HT-29 (cell line): ENCODE measurements around the gene ZNF563. TPM values are rescaled to one million over a fixed set of nuclear protein-coding genes. Genes with fewer than 3 reads are reported as not detected.

Source experiments
- DNase-seq: peaks from one replicate; pipeline ENCODE4 v3.0.0-alpha.2; 2015; ENCODE audit warnings: low spot score
- small RNA-seq: library from RNA; depleted of rRNA; stranded (forward); fragments of <200 nt; gene quantifications from one replicate; pipeline ENCODE3, GENCODE V24; 2014
- total RNA-seq: library from RNA; depleted of rRNA; stranded (reverse); fragments of >200 nt; shearing (Covaris generic); gene quantifications from 2 replicates; pipeline ENCODE4 v1.2.3, GENCODE V29; 2014; rRNA removed

ZNF563 gene
- total RNA-seq, 1 experiment from 2014 or later: 0.25 TPM

- DNase-seq: peak; percentile 95
These were observed 38.9 kb downstream of the ZNF563 start, which contains the start of gene ZNF44 for GRCh38 chr19:12294249-12295158. ZNF44 (minus strand) TSS chr19:12294883; CDS start chr19:12294694, 189 bp downstream.

GRCh38 chr19:12293777-12294248 lies 39.6 kb downstream of the ZNF563 start:
- peak; percentile 87 for DNase-seq

DNA sequence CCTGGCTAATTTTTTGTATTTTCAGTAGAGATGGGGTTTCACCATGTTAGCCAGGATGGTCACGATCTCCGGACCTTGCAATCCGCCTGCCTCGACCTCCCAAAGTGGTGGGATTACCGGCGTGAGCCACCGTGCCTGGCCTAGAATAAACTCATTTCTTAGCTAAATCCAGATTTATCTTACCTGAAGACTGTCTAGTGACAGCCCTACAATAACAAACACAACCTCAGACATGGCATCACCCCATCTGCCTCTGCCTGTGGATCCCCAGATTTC lies 43.7 kb downstream of the ZNF563 start:
- DNase-seq: no peak

DNA sequence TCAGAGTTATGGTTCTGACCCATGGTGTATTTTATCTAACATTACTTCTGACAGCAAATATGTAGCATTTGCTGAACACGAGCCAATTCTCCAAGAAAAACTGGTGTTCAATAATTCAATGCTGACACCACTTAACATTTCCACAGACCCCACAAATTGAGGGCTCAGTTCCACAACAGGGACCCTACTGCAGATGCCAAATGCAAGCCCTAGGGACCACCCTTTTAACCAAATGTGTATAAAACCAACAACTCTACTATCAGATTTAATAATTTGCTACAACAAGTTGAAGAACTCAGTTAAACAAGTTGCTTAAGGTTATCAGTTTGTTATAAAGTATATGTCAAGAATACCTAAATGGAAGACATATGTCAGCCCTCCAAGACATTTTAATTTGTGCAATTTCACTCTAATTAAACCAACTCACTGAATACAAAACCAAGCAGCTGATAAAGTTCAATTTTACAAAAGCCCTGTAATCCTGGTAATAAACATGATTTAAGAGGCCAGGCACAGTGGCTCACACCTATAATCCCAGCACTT lies 45.4 kb downstream of the ZNF563 start:
- no peak for DNase-seq

DNA sequence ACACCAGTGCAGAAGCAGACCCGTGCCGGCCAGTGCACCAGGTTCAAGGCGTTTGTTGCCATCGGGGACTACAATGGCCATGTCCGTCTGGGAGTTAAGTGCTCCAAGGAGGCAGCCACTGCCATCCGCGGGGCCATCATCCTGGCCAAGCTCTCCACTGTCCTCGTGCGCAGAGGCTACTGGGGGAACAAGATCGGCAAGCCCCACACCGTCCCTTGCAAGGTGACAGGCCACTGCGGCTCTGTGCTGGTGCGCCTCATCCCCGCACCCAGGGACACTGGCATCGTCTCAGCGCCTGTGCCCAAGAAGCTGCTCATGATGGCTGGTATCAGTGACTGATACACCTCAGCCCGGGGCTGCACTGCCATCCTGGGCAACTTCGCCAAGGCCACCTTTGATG lies 48.8 kb downstream of the ZNF563 start:
- no peak for DNase-seq

DNA sequence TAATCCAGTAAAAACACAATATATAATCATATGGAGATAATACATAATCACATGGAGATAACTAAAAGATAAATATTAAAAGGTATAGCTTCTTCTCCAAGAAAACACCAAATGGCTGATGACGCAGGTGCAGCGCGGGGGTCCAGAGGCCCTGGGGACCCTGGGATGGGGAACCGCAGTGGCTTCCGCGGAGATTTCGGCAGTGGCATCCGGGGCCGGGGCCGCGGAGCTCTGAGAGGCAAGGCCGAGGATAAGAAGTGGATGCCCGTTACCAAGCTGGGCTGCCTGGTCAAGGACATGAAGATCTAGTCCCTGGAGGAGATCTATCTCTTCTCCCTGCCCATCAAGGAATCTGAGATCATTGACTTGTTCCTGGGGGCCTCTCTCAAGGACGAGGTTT lies 49.2 kb downstream of the ZNF563 start:
- no peak for DNase-seq

DNA sequence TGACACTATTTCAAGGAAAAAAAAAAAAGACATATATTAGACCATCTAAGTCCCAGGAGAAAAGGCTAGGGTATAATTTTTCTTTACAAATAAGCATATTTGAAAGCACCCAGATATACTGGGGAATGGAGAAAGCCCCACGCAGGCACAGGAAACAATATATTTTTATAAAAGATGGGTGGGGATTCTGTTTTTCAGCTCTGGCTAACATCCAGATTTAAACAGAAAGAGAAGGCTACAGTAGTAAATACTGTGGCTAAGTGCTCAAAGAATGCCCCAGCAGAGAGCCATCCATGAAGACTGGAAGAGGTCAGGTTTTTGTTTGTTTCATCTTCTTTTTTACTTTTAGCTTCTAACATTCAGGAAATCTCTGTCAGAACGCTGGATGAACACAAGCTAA lies 54.7 kb downstream of the ZNF563 start:
- DNase-seq: no peak

- no peak for DNase-seq
These were observed 60.2 kb downstream of the ZNF563 start for GRCh38 chr19:12272980-12273901.

DNA sequence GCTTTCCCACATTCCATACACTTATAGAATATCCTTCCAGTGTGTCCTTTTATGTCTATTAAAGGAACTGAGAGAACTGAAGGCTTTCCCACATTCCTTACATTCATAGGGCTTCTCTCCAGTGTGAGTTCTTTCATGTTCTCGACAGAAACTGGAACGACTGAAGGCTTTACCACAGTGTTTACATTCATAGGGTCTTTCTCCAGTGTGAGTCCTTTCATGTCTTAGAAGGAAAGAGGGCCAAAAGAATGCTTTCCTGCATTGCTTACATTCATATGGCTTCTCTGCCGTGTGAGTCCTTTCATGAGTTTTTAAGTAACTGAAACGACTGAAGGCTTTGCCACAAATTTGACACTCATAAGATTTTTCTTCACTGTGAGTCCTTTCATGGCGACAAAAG lies 61.0 kb downstream of the ZNF563 start:
- no peak for DNase-seq

DNA sequence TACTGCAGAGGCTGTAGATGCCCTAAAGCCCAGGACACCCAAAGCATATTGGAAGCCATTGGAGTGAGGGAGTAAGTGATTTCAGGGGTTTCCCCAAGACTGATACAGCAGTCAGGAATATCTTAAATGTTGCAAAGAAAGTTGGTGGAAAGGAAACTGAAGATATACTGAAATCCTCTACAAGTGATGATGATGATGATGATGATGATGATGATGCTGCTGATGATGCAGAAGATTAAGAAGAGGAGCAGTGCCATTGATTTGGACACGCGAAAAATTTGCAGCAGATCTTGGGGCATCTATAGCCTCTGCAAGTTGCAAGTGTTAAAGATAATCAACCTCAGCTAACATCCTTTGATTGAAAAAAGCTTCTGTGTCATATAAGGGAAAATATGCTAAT lies 62.6 kb downstream of the ZNF563 start:
- DNase-seq: no peak

Small RNA genes within 50 kb of the gene (small RNA-seq; reads per million reads assigned to genes)
- not detected for gene RPS29P23

Other genes starting within 250 kb of the ZNF563 start
- 1.1 TPM in 2 replicates for gene ZNF20, start 193.3 kb downstream of the ZNF563 start, total RNA-seq
- gene ZNF625, start 176.9 kb downstream of the ZNF563 start, total RNA-seq: not detected in 2 replicates
- gene ZNF136, start 170.5 kb downstream of the ZNF563 start, total RNA-seq: 0.39 and 0.61 TPM in 2 replicates
- 0.94 and 3.0 TPM in 2 replicates for gene ZNF44, start 38.8 kb downstream of the ZNF563 start, total RNA-seq
- gene ZNF442, start 32.0 kb upstream of the ZNF563 start, total RNA-seq: 0.03 and 0.05 TPM in 2 replicates
- 2.4 and 5.4 TPM in 2 replicates for gene ZNF799, start 67.6 kb upstream of the ZNF563 start, total RNA-seq
- gene ZNF443, start 107.4 kb upstream of the ZNF563 start, total RNA-seq: 1.8 and 3.0 TPM in 2 replicates
- gene ZNF709, start 151.2 kb upstream of the ZNF563 start, total RNA-seq: 0.15 and 0.83 TPM in 2 replicates
- 1.5 and 3.0 TPM in 2 replicates for gene ZNF564, start 217.8 kb upstream of the ZNF563 start, total RNA-seq